Measurements from ENCODE around the gene SYNPR.

DNA sequence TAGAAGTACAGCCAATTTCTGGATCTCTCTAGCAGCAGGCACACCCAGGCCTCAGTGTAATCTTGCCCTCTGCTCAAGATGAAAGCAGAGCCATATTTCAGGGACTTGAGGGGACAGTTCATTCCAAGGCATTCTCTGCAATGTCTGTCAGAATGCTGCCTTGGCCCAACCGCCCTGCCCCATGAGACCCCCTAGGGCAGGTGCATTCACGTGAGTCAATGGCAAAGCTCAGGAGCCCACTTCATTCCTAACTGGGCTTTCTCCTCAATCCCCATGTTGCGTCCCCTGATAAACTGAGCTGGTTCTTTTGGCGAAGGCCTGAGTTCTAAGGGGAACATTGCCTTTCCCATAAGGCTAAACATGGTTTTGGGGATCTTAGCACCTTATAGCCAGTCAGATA is 383.9 kb downstream of the SYNPR start:
- TF ChIP-seq, protein P1, sequence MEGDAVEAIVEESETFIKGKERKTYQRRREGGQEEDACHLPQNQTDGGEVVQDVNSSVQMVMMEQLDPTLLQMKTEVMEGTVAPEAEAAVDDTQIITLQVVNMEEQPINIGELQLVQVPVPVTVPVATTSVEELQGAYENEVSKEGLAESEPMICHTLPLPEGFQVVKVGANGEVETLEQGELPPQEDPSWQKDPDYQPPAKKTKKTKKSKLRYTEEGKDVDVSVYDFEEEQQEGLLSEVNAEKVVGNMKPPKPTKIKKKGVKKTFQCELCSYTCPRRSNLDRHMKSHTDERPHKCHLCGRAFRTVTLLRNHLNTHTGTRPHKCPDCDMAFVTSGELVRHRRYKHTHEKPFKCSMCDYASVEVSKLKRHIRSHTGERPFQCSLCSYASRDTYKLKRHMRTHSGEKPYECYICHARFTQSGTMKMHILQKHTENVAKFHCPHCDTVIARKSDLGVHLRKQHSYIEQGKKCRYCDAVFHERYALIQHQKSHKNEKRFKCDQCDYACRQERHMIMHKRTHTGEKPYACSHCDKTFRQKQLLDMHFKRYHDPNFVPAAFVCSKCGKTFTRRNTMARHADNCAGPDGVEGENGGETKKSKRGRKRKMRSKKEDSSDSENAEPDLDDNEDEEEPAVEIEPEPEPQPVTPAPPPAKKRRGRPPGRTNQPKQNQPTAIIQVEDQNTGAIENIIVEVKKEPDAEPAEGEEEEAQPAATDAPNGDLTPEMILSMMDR (IDR thresholded peaks at IDR 0.05) = no peak
- no peak for TF ChIP-seq POLR2A (IDR thresholded peaks at IDR 0.05)
